Stimulated activated CD4-positive, alpha-beta T cell treated with anti-CD3 and anti-CD28 coated beads, Interleukin-1b, Interleukin-23, amount 100 ng/mL, for 4 hours (primary cell): ENCODE results near the gene FGR.
A peak's percentile ranks its signal among the peaks of the same experiment; 100 is the strongest.
"Not testable (repeated sequence)": the region's sequence is repeated elsewhere in the genome, so short reads cannot be mapped to it uniquely, and the experiment has no call there.

Experiments
- DNase-seq, 2 donors: peaks; one replicate each; pipeline ENCODE4 v3.0.0-alpha.2; 2020; ENCODE audit warnings: low read depth in 2 of 2

The FGR gene

GRCh38 chr1:27634985-27635367 lies at the start of gene FGR:
TSS of gene FGR (minus strand) at chr1:27635185. CDS start at chr1:27623916, 11,269 bp downstream.
- DNase-seq = no peak

DNA sequence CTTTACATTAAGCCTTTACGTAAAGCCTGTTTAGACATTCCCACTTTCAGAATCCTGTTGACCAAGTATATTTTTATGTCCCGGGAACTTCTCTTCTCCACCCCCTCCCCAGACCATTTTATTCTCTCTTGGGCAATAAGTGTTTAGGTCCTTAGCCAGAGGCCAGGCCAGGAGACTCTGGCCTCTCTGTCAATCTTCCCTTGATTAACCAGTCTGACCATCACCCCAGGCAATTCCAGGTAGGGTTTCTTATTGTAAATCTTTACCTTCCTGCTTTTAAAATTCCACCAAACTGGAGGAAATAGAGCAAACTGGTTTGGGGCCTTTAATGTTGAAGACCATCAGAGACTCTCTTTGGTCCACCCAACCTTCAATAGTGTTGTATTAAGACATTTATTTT lies 49.2 kb upstream of the FGR start:
- no peak for DNase-seq

DNA sequence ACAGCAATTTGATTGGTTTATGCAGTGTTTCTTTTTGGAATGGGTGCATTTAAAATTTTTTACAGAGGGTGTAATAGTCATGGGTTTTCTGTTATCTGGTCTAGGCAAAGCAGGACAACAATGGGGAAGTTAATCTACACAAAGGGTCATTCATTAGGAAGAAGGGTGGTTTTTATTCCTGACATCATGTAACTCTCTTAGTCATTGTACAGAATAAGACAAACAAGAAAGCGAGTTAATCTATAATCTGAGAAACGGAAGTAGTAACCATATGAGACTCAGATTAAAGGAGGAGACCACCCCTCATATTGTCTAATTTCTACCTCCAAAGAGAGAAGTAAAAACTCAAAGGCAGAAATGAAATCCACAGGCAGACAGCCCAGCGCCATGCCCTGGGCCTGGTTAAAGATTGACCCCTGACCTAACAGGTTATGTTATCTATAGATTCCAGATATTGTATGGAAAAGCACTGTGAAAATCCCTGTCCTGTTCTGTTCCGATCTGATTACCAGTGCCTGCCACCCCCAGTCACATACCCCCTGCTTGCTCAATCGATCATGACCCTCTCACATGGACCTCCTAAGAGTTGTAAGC lies 47.5 kb upstream of the FGR start:
- DNase-seq = no peak

- not testable (repeated sequence) for DNase-seq
Observed at GRCh38 chr1:27681580-27681979, 46.6 kb upstream of the FGR start.

DNA sequence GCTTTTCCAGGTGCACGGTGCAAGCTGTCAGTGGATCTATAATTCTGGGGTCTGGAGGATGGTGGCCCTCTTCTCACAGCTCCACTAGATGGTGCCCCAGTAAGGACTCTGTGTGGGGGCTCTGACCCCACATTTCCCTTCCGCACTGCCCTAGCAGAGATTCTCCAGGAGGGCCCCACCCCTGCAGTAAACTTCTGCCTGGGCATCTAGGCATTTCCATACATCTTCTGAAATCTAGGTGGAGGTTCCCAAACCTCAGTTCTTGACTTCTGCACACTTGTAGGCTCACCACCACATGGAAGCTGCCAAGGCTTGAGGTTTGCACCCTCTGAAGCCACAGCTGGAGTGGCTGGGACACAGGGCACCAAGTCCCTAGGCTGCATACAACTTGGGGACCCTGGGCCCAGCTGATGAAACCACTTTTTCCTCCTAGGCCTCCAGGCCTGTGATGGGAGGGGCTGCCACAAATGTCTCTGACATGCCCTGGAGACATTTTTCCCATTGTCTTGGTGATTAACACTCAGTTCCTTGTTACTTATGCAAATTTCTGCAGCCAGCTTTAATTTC lies 45.3 kb upstream of the FGR start:
- not testable (repeated sequence) for DNase-seq

DNA sequence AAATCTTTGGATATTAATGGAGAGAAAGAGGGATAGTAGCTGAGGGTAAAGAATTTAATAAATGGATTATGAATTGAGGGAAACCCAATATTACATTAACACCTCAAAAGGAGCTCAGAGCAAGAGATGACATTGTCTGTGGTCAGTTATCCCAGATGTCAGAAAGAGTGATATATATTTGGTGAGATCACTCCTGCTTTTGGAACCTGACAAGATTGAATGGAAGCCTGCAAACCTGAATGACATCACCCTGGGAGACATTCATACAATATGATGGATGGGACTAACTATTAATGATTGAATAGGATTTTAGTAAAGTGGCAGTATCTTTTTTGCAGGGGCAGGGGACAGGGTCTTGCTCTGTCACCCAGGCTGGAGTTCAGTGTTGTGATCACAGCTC lies 43.8 kb upstream of the FGR start:
- no peak for DNase-seq

GRCh38 chr1:27676410-27676809 lies 41.4 kb upstream of the FGR start:
- DNase-seq = no peak

GRCh38 chr1:27672750-27673112 lies 37.7 kb upstream of the FGR start:
- no peak for DNase-seq

DNA sequence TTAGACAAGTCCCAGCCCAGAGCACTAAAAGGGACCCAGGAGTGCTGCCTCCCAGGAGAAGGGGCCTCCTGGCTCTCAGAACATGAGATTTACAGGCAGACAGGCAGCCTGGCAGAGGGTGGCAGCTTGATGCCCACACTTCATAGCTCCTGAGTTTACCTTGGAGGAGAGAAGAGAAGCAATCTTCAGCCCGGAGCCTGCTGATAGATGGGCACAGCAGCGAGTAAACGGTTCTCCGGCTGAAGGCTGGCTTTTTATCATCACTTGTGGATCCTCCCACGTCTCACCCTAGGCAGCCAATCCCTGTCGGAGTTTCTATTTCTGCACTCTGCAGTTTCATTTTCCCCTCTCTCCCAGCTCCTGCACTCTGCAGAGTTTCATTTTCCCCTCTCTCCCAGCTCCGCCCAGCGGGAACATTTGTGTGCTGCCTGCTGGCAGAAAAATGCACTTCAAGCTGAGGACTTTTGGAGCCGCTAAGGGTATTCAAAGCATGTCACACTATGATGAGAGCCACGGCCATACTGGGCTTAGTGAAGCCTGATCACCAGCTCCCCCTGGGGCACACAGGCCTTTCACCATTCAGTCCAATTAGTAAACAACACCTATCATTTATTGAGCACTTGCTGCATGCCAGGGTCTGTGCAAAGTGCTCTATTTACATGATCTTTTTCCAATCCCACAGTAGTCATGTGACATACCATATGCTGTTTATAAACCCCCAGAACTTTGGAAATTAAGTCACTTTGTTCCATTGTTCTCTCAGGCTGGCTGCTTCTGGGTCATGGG lies 37.2 kb upstream of the FGR start, which contains the start of gene IFI6:
Gene IFI6 (minus strand): TSS at position 229 of the 786 bp plus-strand sequence. CDS start 2,878 bp downstream, outside the sequence.
- peak; percentile 36 to 64 for DNase-seq

DNA sequence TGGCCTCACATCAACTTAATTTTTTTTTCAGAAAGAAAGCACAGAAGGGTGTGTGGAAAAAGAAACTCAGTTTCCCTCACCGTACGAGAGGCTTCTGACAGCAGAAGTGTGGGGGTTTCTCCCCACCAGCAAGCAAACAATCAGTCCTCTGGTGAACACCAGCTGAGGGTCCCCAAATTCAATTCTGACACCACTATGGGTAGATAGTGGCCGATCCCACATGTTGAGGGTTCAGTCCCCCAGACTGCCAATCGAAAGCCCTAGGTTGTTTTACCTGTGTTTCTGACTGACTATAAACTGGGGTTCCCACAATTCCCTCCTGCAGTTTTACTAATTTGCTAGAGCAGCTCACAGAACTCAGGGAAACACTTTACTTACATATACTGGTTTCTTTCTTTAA lies 34.9 kb upstream of the FGR start:
- DNase-seq = no peak

DNA sequence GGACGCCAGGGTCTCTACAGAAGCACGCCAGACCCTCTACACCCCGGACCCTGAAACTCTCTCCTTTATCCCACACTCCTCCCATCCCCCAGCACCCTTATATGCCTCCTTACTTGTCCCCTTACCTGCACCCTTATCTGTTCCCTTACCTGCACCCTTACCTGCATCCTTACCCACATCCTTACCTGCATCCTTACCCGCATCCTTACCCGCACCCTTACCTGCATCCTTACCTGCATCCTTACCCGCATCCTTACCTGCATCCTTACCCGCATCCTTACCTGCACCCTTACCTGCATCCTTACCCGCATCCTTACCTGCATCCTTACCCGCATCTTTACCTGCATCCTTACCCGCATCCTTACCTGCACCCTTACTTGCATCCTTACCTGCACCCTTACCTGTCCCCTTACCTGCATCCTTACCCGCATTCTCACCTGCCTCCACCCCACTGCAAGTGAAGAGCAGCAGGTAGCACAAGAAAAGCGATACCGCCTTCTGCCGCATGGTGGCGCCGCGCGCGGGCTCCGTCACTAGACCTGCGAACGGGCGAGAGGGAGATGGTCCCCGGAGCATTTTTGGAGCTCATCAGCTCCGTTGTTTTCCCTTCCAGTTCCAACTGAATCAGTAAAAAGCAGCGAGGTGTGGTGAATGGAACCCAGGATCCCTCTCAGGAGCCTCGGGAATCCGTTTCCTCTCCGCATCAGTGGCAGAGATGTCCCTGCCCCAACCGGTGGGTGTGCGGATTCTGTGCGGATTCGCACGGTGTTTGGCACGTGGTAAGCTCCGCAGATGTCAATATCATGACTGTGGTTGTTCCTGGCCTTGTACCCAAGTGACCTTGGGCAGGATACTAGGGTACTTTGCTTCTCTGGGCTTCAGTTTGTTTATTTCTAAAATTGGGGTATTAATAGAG lies 34.1 kb upstream of the FGR start:
- DNase-seq = peak; percentile 89 to 90

- DNase-seq = no peak
Observed at GRCh38 chr1:27668121-27668807, 33.3 kb upstream of the FGR start.

- no peak for DNase-seq
Observed at GRCh38 chr1:27666791-27667254, 31.8 kb upstream of the FGR start.

GRCh38 chr1:27666294-27666693 lies 31.3 kb upstream of the FGR start:
- no peak for DNase-seq

- DNase-seq = no peak
Observed at GRCh38 chr1:27665016-27665651, 30.1 kb upstream of the FGR start.

- DNase-seq = no peak
Observed at GRCh38 chr1:27664291-27664690, 29.3 kb upstream of the FGR start.

GRCh38 chr1:27662707-27663393 lies 27.9 kb upstream of the FGR start:
- DNase-seq = peak; percentile 87 to 93

GRCh38 chr1:27662261-27662660 lies 27.3 kb upstream of the FGR start:
- DNase-seq = no peak

DNA sequence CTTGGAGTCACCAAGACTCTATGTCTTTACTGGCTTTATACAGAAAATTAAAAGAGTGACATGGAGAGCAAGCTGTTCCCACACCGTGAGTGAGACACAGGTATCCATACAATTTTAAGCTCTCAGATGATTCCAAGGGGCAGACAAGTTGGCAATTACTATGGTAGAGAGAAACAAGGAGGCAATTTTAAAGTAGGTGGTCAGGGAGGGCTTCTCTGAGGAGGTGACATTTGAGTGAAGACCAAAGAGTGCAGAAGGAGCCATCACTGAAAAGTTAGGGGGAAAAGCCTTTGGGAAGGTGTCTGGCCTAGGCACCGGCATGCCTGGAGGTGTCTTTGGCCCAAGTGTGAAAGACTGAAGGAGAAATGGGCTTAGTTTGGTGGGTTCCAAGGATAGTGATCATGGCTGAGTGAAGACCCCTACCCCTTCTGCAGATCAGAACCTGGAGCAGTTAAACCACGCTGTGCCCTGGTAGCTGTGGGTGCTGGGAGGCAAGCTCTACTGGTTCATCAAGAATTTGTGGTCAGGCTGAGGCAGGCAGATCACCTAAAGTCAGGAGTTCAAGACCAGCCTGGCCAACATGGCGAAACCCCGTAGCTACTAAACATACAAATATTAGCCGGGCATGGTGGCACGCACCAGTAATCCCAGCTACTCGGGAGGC lies 26.6 kb upstream of the FGR start:
- DNase-seq = no peak
